ENCODE measurements around the gene FUS.

FUS gene

DNA sequence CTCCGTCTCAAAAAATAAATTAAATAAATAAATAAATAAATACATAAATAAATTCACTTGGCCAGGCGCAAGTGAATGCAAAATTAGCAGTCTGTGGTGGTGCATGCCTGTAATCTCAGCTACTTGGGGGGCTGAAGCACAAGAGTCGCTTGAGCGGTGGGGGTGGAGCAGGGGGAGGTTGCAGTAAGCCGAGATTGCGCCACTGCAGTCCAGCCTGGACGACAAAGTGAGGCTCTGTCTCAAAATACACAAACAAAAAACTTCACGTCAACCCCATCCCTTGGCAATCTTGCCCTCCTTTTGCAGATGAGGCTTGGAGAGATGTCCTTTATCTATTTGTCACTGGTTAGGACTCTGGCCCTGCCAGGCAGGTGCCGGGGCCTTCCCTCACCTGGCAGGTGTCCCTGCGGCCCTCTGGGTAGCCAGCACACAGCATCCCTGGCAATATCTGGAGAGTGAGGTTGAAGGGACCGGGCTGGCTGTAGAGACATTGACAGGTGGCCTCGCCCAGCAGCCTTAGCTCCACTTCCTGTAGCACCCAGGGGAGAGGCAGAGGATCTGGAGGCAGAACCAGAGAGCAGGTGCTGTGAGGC is 34.4 kb upstream of the FUS start:
- H3K4me2 ChIP-seq (ENCODE audit: low read length), result no peak overlapping the region
- H3K9ac ChIP-seq (ENCODE audit: low read length), result no peak overlapping the region
- H3K4me1 ChIP-seq (ENCODE audit: insufficient read depth, low read length, severe bottlenecking), result peaks cover 10% of the 10 kb centered on the region
- no peaks in the 10 kb centered on the region for H3K9me2 ChIP-seq (ENCODE audit: low read depth, low read length)
- H2AFZ ChIP-seq (ENCODE audit: low read length), result no peak overlapping the region
- no peaks in the 10 kb centered on the region for H3K79me2 ChIP-seq (ENCODE audit: insufficient read depth, low read length)
- no peaks in the 10 kb centered on the region for H3K9me3 ChIP-seq (ENCODE audit: low read length)
- H3K36me3 ChIP-seq (ENCODE audit: insufficient read depth, low read length), result no peaks in the 10 kb centered on the region
- no peak overlapping the region for H3K4me3 ChIP-seq (ENCODE audit: low read depth, low read length, poor library complexity, severe bottlenecking)
- no peak overlapping the region for H3K27ac ChIP-seq (ENCODE audit: low read depth, low read length, poor library complexity, severe bottlenecking)
- H4K20me1 ChIP-seq (ENCODE audit: insufficient read depth, low read length), result no peaks in the 10 kb centered on the region
- TF ChIP-seq EZH2 (IDR thresholded peaks at IDR 0.05; ENCODE audit: borderline replicate concordance, low read length), result no peak
- TF ChIP-seq, protein P1, sequence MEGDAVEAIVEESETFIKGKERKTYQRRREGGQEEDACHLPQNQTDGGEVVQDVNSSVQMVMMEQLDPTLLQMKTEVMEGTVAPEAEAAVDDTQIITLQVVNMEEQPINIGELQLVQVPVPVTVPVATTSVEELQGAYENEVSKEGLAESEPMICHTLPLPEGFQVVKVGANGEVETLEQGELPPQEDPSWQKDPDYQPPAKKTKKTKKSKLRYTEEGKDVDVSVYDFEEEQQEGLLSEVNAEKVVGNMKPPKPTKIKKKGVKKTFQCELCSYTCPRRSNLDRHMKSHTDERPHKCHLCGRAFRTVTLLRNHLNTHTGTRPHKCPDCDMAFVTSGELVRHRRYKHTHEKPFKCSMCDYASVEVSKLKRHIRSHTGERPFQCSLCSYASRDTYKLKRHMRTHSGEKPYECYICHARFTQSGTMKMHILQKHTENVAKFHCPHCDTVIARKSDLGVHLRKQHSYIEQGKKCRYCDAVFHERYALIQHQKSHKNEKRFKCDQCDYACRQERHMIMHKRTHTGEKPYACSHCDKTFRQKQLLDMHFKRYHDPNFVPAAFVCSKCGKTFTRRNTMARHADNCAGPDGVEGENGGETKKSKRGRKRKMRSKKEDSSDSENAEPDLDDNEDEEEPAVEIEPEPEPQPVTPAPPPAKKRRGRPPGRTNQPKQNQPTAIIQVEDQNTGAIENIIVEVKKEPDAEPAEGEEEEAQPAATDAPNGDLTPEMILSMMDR (IDR thresholded peaks at IDR 0.05; ENCODE audit: low read length), result no peak
- H3F3A ChIP-seq (ENCODE audit: insufficient read depth, low read length), result no peaks in the 10 kb centered on the region
- peaks cover 6% of the 10 kb centered on the region; the same call in 1 of the 2 replicates for H3K27me3 ChIP-seq (ENCODE audit: insufficient read depth, low read length)

DNA sequence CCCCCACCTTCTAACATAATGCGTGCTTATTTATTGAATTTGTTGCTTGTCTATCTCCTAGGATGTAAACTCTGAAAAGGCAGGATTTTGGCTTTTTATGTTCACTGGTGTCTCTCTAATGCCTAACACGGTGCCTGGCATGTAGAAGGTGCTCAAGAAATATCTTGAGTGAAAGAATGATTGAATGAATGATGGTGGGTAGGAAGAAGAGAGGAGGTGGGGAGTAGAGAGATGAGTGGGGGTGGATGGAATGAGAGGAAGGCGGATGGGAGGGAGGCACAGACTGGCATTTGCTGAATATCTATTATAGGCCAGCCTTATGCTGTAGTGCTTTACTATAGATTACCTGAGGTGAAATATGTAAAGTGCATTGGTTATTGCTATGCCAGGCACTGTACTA is 32.4 kb upstream of the FUS start:
- H3F3A ChIP-seq (ENCODE audit: insufficient read depth, low read length), result no peaks in the 10 kb centered on the region
- no peaks in the 10 kb centered on the region for H3K9me2 ChIP-seq (ENCODE audit: low read depth, low read length)
- H3K9me3 ChIP-seq (ENCODE audit: low read length), result no peaks in the 10 kb centered on the region
- H3K36me3 ChIP-seq (ENCODE audit: insufficient read depth, low read length), result no peaks in the 10 kb centered on the region
- no peak overlapping the region for H3K4me3 ChIP-seq (ENCODE audit: low read depth, low read length, poor library complexity, severe bottlenecking)
- H3K79me2 ChIP-seq (ENCODE audit: insufficient read depth, low read length), result no peaks in the 10 kb centered on the region
- H3K4me2 ChIP-seq (ENCODE audit: low read length), result no peak overlapping the region
- H3K9ac ChIP-seq (ENCODE audit: low read length), result no peak overlapping the region
- no peaks in the 10 kb centered on the region for H4K20me1 ChIP-seq (ENCODE audit: insufficient read depth, low read length)
- H2AFZ ChIP-seq (ENCODE audit: low read length), result no peak overlapping the region
- H3K27ac ChIP-seq (ENCODE audit: low read depth, low read length, poor library complexity, severe bottlenecking), result no peak overlapping the region
- peaks cover 6% of the 10 kb centered on the region; the same call in 1 of the 2 replicates for H3K27me3 ChIP-seq (ENCODE audit: insufficient read depth, low read length)
- peaks cover 3% of the 10 kb centered on the region for H3K4me1 ChIP-seq (ENCODE audit: insufficient read depth, low read length, severe bottlenecking)
- TF ChIP-seq EZH2 (IDR thresholded peaks at IDR 0.05; ENCODE audit: borderline replicate concordance, low read length), result no peak
- TF ChIP-seq, protein P1 (IDR thresholded peaks at IDR 0.05; ENCODE audit: low read length), result no peak

DNA sequence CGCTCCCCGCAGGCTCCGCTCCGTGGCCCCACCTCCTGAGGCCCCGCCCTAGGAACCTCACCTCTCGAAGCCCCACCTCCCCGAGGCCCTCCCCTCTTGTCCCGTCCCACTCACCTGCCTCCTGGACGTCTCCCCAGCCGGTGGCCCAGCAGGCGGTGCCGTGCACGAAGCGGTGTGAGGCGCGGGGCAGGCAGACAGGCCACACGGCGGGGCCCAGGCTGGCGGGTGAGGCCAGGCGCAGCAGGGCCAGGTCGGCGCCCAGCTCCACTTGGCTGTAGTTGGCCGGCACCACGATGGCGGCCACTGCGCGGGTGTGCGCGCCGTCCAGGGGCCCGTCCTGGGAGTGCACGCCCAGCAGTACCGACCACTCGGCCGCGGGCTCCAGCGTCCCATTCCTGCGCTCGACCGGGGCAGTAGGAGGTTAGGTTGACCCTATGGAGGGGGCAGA is 31.6 kb upstream of the FUS start:
- H3K27ac ChIP-seq (ENCODE audit: low read depth, low read length, poor library complexity, severe bottlenecking), result no peak overlapping the region
- H3K27me3 ChIP-seq (ENCODE audit: insufficient read depth, low read length), result peaks cover 6% of the 10 kb centered on the region; the same call in 1 of the 2 replicates
- H3K4me2 ChIP-seq (ENCODE audit: low read length), result no peak overlapping the region

More for the DNA sequence above, 31.6 kb upstream of the FUS start:
- H3K4me1 ChIP-seq (ENCODE audit: insufficient read depth, low read length, severe bottlenecking), result no peaks in the 10 kb centered on the region
- no peaks in the 10 kb centered on the region for H4K20me1 ChIP-seq (ENCODE audit: insufficient read depth, low read length)
- no peaks in the 10 kb centered on the region for H3K79me2 ChIP-seq (ENCODE audit: insufficient read depth, low read length)
- H2AFZ ChIP-seq (ENCODE audit: low read length), result no peak overlapping the region
- no peak overlapping the region for H3K9ac ChIP-seq (ENCODE audit: low read length)
- H3K36me3 ChIP-seq (ENCODE audit: insufficient read depth, low read length), result no peaks in the 10 kb centered on the region
- no peaks in the 10 kb centered on the region for H3K9me3 ChIP-seq (ENCODE audit: low read length)
- H3K4me3 ChIP-seq (ENCODE audit: low read depth, low read length, poor library complexity, severe bottlenecking), result no peak overlapping the region
- no peaks in the 10 kb centered on the region for H3K9me2 ChIP-seq (ENCODE audit: low read depth, low read length)
- TF ChIP-seq, protein P1 (IDR thresholded peaks at IDR 0.05; ENCODE audit: low read length), result no peak
- no peak for TF ChIP-seq EZH2 (IDR thresholded peaks at IDR 0.05; ENCODE audit: borderline replicate concordance, low read length)
- no peaks in the 10 kb centered on the region for H3F3A ChIP-seq (ENCODE audit: insufficient read depth, low read length)

Data from OCI-LY1 (cell line).